NB4 (cell line): Measurements from ENCODE around the gene MPND.
A peak's percentile ranks its signal among the peaks of the same experiment; 100 is the strongest.

ENCODE experiments used
- DNase-seq: peaks from one replicate; pipeline ENCODE4 v3.0.0; 2010; ENCODE audit warnings: low read depth
- H3K4me3 ChIP-seq: one replicate; pipeline ENCODE4 v1.5.1; 2011; ENCODE audit warnings: mild to moderate bottlenecking, low read depth, low read length, moderate library complexity
- MYC ChIP-seq: IDR thresholded peaks from 2 replicates; pipeline ENCODE4 v1.6.1; 2011; ENCODE audit warnings: low read depth, low read length
- POLR2A ChIP-seq: IDR thresholded peaks from 2 replicates; pipeline ENCODE4 v1.6.1; 2011; ENCODE audit warnings: mild to moderate bottlenecking; ENCODE audit not compliant: insufficient read length; ENCODE audit errors: extremely low read depth
- TF ChIP-seq, protein P1 (sequence below): IDR thresholded peaks from one replicate; pipeline ENCODE4 v1.5.1; 2012; ENCODE audit warnings: low read depth, low read length
- TF ChIP-seq, protein P2 (sequence below): IDR thresholded peaks from 2 replicates; pipeline ENCODE4 v1.6.1; 2011; ENCODE audit warnings: low read depth, low read length

MPND gene

DNA sequence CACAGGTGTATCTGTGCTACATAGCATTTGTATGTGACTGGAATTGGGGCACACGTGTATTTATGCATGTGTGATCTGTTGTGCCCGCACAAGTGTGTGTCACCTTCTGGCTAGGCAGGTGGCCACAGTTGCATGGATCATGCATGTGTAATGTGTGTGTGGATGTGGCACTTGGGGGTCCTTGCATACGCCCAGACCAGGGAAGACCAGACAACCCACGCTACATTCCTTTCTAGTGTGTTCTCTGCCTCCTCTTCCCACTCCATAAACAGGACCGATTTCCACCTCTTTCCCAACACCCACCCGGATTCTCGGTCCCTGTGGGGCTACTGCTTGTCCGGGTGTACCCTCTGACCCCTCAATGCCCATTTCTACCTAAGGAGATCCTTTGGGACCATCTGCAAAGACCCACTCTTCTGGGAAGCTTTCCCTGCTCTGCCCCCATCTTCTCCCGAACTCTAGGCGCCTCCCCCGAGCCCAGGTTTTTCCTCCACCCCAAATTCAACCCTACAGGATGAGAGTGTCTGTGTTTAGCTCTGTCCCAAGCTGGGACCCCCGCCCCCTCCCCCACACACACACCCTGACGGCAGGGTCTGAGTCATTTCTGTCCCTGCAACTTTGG, 17.0 kb upstream of the MPND start:
- TF ChIP-seq, protein P1, sequence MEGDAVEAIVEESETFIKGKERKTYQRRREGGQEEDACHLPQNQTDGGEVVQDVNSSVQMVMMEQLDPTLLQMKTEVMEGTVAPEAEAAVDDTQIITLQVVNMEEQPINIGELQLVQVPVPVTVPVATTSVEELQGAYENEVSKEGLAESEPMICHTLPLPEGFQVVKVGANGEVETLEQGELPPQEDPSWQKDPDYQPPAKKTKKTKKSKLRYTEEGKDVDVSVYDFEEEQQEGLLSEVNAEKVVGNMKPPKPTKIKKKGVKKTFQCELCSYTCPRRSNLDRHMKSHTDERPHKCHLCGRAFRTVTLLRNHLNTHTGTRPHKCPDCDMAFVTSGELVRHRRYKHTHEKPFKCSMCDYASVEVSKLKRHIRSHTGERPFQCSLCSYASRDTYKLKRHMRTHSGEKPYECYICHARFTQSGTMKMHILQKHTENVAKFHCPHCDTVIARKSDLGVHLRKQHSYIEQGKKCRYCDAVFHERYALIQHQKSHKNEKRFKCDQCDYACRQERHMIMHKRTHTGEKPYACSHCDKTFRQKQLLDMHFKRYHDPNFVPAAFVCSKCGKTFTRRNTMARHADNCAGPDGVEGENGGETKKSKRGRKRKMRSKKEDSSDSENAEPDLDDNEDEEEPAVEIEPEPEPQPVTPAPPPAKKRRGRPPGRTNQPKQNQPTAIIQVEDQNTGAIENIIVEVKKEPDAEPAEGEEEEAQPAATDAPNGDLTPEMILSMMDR, result no peak
- TF ChIP-seq POLR2A (no peak), MYC (no peak)

DNA sequence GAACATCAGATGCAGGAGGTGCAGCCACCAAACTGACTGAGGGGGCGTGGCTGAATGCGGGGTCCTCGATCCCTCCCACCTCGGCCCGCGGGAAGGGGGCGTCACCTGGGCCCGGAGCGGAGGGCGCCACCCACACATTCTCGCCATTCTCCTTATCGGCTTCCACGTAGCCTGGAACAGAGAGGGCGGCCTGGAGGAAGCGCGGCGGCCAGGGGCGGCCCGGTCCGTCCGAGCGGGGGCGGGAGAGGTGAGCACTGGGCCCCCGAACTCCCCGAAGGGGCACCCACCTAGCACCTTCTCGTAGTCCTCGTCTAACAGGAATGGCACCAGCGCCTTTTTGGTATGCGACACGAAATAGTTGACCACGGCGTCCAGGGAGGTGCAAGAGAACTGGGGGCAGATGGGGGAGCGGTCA, 16.5 kb upstream of the MPND start:
- DNase-seq, result peak; percentile 25
- H3K4me3 ChIP-seq, result no peak overlapping the region
- TF ChIP-seq MYC (no peak), POLR2A (no peak)
- TF ChIP-seq, protein P1, result no peak
- TF ChIP-seq, protein P2, sequence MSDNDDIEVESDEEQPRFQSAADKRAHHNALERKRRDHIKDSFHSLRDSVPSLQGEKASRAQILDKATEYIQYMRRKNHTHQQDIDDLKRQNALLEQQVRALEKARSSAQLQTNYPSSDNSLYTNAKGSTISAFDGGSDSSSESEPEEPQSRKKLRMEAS, result no peak

More for the DNA sequence above, 17.0 kb upstream of the MPND start:
- H3K4me3 ChIP-seq, result no peak overlapping the region
- no peak for DNase-seq

DNA sequence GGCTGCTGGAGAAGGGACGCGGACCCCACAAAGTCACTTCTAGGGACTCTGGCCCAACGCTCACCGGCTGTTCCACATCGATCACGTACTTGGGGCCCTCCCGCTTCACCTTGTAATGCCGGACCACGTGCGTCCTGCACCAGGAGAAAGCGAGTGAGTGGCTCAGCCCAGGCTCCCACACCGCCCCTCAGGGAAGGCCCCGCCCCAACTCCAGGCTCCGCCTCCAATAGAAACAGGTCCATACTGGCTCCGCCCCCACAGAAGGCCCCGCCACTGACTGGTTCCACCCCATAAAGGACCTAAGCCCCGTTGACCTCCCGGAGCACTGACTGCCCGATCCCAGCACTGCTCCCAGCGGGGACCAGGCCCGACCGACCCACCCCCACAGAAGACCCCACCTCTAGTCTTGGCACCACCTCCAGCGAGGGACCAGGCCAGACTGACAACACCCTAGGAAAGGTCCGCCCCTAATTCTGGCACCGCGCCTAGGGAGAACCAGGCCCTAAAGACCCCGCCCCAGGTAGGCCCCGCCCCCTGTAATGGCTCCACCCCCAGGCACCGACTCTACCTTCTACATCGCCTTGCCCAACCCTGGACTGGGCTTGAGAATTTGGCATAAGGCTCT, 16.0 kb upstream of the MPND start:
- H3K4me3 ChIP-seq, result no peak overlapping the region
- TF ChIP-seq POLR2A, result no peak
- no peak for TF ChIP-seq MYC
- TF ChIP-seq, protein P1, result no peak
- TF ChIP-seq, protein P2, result no peak
- DNase-seq, result peak; percentile 37

DNA sequence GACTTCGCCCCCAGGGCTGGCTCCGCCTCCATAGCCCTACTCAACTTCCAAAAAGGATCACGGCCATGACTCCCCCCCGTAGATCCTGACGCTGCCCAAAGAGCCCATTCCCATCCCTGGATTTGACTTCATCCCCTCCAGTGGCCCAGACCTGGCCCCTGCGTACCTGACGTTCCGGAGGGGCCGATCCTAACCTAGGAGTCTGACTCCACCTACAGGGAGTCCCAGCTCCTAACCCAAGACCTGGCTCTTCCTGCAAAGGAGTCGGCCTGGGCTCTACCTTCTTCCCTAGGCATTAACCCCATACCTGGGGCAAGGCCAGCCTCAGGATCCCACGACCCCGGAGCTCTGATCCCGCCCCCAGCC, 15.5 kb upstream of the MPND start:
- H3K4me3 ChIP-seq, result peak overlapping the region; percentile 25
- TF ChIP-seq, protein P2, result no peak
- TF ChIP-seq POLR2A (no peak), MYC (no peak)
- TF ChIP-seq, protein P1, result no peak
- DNase-seq, result no peak

DNA sequence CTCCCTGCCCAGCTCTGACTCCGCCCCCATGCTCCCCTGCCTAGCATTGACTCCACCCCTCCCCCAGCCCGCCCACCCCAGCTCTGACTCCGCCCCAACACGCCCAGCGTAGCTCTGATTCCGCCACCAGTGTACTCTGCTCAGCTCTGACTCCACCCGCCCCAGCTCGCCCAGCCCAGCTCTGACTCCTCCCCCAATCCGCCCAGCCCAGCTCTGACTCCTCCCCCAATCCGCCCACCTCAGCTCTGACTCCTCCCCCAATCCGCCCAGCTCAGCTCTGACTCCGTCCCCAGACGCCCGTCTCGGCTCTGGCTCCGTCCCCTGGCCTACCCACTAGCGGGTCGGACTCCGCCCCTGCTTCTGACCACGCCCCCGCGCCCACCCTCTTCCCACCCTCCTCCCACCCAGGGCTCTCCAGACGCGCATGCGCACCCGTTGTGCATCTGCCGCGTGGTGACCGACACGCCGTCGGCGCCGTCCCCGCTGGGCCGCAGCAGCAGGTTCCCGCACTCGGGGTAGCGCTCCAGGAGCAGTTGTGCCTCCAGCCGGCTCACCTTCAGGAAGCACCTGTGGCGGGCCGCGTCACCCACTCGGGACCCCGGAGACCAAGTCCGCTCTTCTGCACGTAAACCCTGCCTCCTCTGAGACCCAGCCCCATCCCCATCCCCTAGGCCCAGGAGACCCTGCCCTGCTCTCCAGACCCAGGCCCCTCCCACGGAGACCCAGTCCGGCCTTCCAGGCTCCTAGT, 14.9 kb upstream of the MPND start:
- peak; percentile 93 for DNase-seq
- TF ChIP-seq, protein P1, result no peak
- TF ChIP-seq POLR2A (peak; percentile 80), MYC (peak; percentile 94)
- TF ChIP-seq, protein P2, result peak; percentile 81
- peak overlapping the region; percentile 62 for H3K4me3 ChIP-seq

DNA sequence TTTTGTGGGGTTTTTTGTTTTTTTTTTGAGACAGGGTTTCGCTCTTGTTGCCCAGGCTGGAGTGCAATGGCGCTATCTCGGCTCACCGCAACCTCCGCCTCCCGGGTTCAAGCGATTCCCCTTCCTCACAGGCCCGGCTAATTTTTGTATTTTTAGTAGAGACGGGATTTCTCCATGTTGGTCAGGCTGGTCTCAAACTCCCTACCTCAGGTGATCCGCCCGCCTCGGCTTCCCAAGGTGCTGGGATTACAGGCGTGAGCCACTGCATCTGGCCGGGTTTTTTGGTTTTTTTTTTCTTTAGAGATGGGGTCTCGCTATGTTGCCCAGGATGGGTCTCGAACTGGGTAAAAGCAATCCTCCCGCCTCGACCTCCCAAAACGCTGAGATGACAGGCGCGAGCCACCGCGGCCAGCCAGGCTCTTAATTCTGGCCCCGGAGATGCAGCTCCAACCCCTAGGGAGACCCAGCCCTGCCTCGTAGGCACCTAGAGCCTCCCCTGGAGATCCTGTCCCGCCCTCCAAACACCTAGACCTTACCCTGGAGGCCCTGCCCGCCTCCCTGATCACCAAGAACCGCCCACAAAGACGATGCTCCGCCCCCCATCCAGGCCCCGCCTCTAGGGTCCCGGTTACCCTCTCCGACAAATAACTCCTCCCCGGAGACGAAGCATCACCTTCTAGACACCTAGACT, 14.2 kb upstream of the MPND start:
- peak; percentile 28 for DNase-seq
- H3K4me3 ChIP-seq, result peak overlapping the region; percentile 62
